ENCODE data around the gene CHST4.
"Not testable (repeated sequence)": the region's sequence is repeated elsewhere in the genome, so short reads cannot be mapped to it uniquely, and the experiment has no call there.

CHST4 gene

DNA sequence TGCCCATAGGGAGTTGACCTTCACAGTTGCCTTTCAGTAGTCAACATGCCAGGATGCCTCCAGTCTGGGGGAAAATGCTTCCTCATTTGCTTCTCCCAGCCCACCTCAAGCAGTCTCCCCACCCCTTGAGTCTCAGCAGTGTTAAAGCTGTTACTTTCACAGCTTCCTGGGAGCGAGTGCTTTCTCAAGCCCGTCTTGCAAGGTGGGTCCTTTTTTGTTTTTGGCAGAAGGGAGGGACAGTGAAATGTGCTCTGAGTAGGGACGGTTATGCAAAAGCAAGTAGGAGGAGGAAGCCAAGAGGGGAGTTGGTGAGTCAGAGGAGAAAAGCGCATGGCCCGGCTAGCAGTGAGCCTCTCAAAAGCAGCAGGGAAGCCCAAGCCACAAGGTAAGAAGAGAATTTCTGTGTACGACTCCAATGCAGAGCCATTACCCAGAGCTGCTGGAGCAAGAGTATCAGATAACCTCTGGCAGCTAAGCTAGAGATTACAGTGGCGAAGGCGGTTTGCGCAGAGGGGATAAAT is at the start of gene CHST4:
TSS of gene CHST4 (plus strand) at position 316 of the 521 bp plus-strand sequence. CDS start 10,252 bp downstream, outside the sequence.
- DNase-seq: peak; percentile 77

DNA sequence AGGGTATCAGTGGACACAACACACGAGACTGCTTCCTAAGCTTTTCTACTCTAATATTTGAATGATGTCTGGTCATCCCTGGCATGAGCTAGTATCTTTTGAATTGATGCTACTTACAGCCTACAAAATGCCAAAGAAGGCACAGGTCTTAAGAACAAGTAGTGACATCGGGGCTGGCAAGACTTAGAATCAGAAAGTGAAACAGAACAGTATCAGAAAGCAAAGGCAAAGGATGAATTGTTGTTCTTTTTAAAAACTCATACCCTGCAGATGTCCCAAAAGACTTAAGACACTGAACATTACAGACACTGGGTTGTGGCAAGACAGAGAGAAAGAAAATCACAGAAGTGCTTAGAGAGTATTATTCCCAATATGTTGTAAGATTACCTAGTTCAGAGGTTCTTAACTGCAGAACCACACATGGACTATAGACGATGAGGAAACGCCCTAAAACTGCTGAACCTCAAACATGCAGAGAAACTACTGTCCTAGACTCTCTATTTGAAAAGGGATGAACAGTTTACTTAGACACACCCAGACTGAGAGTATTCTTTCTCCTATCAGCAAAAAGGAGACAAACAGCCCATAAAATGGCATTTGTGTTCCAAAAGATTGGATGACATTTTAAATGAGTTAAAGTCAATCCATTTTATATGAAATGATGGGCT is 49.6 kb upstream of the CHST4 start:
- DNase-seq: no peak

DNA sequence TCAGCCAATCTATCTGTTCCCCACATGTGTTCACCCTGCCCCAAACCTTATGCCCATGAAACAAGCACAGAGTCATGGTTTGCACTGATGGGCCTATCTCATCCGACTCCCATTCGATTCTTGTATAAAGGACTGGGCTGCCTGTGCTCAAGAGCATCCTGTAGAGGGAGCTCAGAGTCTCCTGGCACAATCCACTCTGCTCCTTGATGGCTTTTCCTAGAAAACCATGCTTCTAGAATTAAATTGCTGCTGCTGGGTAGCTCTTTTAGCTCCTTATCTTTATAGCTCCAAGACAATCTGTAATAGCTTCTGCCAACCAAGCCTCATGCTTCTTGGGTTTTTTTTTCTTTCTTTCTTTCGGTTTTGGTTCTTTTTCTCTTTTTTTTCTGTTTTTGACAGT is 46.8 kb upstream of the CHST4 start:
- DNase-seq: no peak

DNA sequence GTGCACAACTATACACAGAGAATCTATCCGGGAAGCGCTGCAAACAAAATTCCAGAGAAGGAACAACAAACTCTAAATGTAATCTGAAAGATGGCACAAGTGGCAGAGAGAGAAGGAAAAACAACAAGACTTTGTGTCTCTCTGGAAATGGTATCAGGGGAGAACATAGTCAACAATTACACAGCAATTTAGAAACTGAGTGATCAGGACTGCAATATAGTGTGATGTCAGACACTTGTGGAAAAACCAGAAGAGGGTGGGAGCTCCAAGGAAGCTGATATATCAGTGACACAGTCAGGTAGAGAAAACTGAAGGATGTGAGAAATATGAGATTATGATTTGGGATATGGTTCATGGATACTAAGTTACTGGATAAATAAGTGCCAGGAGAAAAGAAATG is 45.3 kb upstream of the CHST4 start:
- DNase-seq: no peak

DNA sequence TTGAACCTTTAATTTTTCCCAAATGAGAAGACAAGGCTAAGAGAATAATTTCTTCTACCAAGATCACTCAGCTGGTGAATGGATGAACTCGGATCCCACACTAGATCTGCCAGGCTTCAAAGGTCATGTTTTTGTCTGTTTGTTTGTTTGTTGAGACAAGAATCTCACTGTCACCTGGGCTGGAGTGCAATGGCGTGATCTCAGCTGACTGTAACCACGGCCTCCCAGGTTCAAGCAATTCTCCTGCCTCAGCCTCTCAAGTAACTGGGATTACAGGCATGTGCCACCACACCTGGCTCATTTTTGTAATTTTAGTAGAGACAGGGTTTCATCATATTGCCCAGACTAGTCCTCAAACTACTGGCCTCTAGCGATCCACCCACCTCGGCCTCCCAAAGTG is 43.7 kb upstream of the CHST4 start:
- no peak for DNase-seq

DNA sequence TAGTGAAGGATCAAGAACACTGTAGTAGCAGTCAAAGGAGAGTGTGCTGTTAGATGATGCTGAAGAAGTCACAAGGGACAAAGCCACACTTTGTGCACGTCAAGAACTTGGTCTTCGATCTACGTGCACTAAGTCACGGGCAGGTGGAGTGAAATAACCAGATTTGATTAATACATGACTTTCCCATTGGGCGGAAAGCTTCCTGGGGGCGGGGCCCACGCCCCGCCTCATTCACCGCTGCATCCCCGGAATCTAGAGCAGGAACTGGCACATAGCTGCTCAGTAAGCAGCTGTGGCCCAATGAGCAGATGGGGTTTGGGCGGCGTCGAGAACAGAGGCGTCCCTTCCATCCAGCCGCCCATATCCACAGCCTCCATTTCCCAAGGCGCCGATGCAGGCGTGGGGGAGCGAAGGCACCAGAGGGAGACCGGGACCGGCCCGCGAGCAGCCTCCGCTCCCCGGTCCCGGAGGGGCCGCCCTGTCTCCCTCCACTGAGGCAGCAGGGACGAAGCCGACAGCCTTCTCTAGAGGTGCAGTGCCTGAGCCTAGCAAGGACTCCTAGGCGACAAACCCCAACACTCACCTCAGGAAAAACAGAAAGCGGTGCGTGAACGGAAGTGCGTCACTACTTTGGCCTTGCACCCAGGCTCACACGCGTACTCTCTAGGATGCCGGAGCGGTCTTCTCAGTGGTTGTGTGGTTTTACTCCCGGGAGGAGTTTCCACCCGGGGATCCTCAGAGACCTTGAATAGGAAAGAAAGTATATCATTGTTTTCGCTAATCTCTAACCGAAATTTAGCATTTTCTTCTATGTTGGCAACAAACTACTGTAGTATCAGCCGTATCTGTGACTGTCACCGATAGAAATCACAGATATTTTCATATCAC is 42.0 kb upstream of the CHST4 start:
- peak; percentile 91 for DNase-seq

DNA sequence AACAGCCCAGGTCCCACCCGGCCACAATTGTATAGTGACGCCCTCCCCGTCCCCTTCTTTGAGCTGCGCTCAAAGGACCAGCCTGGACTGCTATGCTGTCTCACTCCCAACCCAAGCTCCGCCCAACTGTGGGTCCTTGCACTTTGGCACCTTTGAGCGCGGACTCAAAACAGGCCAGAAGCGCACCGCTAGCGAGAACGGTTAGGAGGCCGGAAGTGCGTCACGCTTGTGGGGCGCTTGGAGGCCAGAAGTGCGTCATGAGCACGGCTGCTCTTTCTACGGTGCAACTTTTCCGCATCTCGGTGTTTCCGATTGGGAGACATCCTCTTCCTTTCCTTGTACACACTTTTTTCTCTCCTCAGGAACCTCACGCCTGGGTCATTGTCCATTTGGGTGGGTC is 37.1 kb upstream of the CHST4 start, which contains the start of gene ZNF19:
TSS of gene ZNF19 (minus strand) at position 203 of the 400 bp plus-strand sequence. CDS start 7,210 bp downstream, outside the sequence.
- DNase-seq: no peak

DNA sequence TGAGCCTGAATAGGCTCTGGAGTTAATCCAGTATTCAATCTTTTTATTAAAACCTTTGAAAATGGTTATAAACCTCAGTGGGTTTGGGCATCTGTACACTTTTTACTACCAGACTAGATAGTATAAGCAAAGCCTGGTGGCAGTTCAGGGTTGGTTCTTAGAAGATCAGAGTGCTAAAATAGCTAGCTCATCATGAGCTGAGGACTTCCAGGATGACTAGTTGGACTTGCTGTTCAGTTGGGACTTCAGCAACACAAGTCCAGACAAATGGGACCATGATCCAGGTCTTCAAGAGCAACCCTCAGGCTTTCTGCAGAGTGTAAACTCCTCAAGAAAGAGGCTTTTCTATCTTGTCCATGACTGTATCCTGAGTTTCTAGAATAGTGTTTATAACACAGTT is 35.9 kb upstream of the CHST4 start:
- DNase-seq: no peak

DNA sequence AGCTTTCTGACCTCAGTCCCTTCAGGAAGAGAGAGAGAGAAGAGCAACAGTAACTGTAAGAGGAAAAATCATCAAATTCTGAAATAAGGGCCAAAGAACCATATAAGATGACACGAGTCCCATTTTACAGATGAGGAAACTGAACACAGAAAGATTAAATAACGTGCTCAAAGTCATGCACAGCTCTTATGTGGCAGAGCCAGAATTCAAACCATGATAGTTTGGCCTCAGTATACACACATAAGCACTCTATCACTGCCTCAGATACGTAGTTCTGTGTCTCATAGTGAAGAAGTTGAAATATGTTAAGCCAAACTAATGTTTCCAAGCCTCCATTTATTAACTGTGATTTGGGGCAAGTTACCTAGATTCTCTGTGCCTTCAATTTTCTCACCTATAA is 35.2 kb upstream of the CHST4 start:
- DNase-seq: no peak

DNA sequence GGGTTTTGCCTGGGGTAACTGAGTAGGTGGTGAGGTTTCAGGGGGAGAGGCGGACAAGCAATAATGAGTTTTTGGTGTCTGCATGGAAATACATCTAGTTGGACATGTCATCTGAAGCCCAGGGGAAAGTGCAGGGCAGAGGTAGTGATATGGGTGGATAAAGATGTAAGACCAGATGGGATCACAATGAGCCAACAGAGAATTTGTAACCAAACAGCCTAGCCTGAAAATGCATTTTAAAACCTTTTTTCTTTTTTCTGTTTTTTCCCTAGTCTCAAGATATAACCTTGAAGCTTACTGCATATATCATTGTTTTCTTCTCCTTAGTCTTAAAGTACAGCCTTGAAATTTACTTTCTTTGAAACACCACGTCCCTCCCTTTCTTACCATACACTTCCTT is 33.4 kb upstream of the CHST4 start:
- no peak for DNase-seq

DNA sequence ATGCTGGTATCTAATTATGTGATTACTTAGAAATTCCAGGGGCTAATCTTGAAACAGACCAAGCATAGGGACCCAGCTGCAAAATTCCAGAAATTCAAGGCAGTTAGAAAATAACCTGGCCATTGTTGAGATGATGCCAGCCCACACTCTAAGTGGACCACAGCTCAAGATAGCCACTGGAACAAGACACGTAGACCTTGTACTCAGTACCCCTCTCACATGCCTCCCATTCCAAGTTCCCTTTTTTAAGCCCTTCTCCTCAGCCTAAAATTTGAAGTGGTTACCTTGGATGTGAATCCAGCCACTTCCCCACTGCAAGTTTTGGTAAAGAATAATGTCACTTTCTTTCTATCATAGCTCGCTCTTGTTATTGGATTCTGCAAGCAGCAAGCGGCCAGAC is 33.0 kb upstream of the CHST4 start:
- no peak for DNase-seq

DNA sequence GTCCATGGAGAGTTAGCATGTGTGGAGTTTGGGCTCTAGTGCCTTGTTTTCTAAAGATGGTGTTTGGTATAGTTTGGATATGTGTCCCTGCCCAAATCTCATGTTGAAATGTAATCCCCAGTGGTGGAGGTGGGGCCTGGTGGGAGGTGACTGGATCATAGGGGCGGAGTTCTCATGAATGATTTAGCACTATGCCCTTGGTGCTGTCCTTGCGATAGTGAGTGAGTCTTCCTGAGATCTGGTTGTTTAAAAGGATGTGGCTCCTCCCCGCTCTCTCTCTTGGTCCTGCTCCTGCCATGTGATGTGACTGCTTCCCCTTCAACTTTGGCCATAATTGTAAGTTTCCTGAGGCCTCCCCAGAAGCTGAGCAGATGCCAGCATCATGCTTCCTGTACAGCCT is 28.2 kb upstream of the CHST4 start:
- no peak for DNase-seq

DNA sequence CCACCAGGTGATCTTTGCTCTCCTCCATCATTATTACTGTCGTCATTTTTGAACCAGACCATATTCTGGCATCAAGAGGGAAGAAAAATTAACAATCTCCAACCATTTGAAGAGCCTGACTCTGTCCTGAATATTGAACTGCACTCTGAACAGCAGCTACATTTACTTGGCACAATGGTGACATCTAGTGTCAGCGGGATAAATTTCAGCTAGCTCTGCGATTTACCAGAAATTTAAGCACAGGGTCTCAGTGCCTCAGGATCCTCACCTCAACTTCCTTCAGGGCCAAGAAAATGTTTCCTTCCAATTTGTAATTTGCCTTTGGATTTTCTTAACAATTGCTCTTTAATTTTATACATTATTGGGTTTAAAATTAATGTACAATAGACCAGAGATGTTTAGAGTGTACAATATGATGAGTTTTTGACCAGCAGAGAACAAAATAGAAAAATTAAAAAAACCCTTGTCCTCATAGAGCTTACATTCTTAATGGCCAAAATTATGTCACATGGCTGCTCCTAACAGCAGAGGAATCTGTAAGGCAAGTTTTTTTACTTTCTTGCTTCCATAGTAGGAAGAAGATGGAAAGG is 26.4 kb upstream of the CHST4 start:
- DNase-seq: peak; percentile 59

DNA sequence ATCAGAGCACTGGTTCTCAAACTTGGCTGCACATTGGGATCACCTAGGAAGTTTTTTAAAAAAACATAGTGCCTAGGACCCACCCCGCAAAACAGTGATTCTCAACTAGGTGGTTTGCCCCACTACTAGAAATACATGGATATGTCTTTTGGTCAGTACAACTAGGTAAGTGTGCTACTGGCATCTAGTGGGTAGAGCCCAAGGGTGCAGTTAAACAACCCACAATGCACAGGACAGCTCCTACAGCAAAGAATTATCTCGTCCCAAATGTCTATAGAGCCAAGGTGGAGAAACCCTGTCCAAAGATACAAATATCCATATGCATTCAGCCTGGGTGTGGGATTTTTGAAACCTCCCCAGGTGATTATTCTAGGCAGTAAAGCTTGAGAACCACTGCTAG is 25.3 kb upstream of the CHST4 start:
- DNase-seq: no peak

DNA sequence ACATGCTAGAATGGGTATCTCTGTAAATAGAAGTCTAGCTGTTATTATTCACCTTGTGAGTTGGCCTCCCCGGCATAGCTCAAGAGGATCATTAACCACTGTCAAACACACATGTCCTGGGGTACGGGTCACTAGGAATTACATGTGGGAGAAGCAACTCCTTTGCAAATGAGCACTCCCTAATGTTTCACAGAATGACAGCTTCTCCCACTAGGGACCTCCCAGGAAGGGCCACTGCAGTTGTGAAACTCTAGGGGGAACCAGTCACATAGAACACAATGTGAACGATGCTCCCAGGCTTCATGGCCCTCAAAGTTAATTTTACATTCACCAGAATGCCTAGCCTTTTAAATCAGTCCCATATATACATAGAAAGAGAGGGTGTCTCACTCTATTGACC is 24.7 kb upstream of the CHST4 start:
- no peak for DNase-seq

DNA sequence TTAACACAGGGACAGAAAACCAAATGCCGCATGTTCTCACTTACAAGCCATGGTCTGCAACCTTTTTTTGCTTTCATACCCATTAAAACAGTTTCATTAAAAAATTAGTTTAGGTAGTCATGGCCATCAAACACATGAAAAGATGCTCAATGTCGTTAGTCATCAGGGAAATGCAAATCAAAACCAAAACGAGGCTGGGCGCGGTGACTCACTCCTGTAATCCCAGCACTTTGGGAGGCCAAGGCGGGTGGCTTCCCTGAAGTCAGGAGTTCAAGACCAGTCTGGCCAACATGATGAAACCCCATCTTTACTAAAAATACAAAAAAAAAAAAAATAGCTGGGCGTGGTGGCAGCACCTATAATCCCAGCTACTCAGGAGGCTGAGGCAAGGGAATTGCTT is 22.2 kb upstream of the CHST4 start:
- DNase-seq: not testable (repeated sequence)

DNA sequence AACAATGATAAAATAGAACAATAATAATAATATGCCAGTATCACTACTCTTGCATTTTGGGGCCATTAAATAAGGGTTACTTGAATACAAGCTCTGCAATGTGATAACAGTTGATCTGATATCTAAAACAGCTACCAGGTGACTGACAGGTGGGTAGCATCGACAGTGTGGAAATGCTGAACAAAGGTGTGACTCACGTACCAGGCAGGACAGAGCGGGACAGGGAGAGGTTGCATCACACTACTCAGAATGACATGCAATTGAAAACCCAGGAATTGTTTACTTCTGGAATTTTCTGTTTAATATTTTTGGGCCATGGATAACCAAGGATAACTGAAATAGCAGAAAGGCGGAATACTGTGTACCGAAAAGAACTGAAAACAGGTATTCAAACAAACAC is 21.3 kb upstream of the CHST4 start:
- no peak for DNase-seq

DNA sequence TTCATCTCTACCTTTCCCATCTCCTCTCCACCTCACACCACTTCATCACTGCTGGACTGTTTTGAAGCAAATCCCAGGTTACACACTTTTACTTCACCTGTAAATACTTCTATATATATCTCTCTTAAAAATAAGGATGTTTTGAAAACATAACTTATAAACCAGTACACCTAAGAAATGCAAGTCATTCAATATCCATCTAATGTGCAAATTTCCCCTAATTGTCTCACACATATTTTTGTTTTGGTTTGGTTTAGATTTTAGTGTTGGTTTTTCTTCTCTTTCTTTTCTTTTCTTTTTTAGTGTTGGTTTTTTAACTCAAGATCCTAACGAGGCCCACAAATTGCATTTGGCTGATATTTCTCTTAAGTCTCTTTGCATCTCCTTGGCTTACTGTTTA is 19.2 kb upstream of the CHST4 start:
- DNase-seq: no peak

DNA sequence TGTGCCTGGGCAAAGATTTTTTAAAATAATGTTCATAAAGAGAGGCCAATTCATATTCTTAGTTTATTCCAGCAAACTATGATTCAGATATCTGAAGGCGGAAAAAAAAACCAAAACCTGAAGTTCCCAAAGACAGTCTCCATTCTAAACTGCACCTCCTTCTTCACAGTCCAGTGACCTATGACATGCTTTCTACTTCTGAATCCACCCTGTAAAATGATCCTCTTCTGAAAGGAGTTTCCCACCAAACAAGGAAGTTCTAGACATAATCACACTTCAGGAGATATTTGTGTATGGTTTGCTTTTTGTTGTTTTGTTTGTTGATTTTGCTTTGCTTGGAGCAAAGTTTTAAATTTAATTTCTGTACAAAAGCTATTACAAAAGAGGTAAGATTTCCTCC is 12.9 kb upstream of the CHST4 start:
- no peak for DNase-seq

DNA sequence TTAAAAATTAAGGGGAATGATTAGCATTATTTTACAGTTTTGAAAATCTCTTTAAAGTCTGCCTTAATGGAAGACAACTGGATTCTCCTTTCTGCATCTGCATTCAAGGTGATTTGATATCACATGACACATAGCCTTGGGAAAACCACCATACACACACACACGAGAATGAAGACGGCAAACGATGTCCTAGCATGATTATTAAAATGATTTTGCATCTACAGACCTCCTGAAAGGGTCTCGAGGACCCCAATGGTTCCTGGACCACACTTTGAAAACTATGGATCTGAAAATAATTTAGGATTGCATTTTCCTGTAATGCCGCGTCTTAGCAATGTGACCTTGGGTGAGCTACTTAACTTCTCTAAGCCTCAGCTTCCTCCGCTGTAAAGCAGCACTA is 11.8 kb upstream of the CHST4 start:
- DNase-seq: no peak

DNA sequence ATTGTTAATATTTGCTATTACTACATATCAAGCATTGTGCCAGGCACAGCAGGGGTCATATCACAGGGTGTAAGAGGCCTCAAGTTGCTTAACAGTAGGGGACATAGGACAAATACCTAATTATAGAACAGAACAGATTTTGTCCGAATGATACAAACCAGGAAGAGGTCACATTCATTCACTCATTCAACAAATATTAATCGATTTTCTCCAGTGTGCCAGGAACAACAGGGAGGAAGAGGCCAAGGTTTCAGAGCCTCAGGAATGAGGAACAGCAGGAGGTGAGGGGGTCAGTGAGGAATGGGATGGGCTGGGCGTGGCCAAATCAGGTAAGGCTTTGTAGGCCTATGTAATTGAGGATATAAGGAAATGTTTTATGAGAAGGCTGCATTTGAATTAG is 11.2 kb upstream of the CHST4 start:
- DNase-seq: no peak

DNA sequence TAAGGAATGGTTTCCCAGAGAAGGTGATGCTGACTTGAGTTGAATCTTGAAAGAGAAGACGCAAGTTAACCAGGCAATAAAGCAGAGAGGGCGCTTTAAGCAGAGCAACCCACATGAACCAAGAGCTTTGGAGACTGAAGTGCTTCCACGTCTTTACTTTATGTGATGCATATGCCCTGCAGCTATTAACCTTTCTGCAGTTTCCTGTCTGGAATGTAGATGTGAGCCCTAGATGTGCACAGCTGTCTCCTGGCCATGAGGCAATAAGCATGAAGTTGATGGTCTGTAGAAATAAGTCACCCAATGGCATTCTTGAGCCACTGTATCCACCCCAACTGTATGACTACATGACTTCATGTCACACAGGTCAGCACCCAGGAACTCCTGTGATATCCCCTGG is 5.7 kb upstream of the CHST4 start:
- DNase-seq: no peak

Data from fibroblast of upper back skin (primary cell).